K562 (cell line): ENCODE data around the gene HP1BP3. TPM values are rescaled to one million over a fixed set of nuclear protein-coding genes. Genes with fewer than 3 reads are reported as not detected.

Experiments used
- CBX3 ChIP-seq, 2 experiments: IDR thresholded peaks; 1 replicate in 1 of 2; 2 replicates in 1 of 2; pipeline ENCODE4 v1.6.1; 2012; ENCODE audit warnings: inconsistent platforms in 2 of 2, low read length in 2 of 2, borderline replicate concordance in 1 of 2, control low read depth in 1 of 2
- DACH1 ChIP-seq: fragments of 450-650 bp; IDR thresholded peaks from 2 replicates; pipeline ENCODE4 v1.6.1; 2018; ENCODE audit not compliant: partially characterized antibody
- HNRNPH1 ChIP-seq: fragments of 200-400 bp; formaldehyde crosslinking; optimal IDR thresholded peaks from 2 replicates; pipeline ENCODE3; 2017; ENCODE audit warnings: low read depth, mild to moderate bottlenecking, low read length, moderate library complexity
- L3MBTL2 ChIP-seq: fragments of 450-650 bp; IDR thresholded peaks from 2 replicates; pipeline ENCODE4 v1.6.1; 2016; ENCODE audit warnings: mild to moderate bottlenecking, moderate library complexity
- NCOA2 ChIP-seq, 2 experiments: fragments of 450-650 bp; IDR thresholded peaks; 2 replicates each; pipeline ENCODE4 v1.6.1; 2018; ENCODE audit warnings: mild to moderate bottlenecking in 2 of 2, moderate library complexity in 1 of 2; ENCODE audit not compliant: partially characterized antibody in 2 of 2
- NRF1 ChIP-seq, 2 experiments: fragments of 450-650 bp; IDR thresholded peaks in 1 of 2; conservative IDR thresholded peaks in 1 of 2; 2 replicates each; pipeline ENCODE4 v1.6.1; 2014; ENCODE audit warnings: mild to moderate bottlenecking in 2 of 2
- SMAD3 ChIP-seq: fragments of 450-650 bp; formaldehyde crosslinking; conservative IDR thresholded peaks from 2 replicates; pipeline ENCODE4 v1.4.0; 2020; ENCODE audit warnings: mild to moderate bottlenecking
- TGIF2 ChIP-seq: sonication (generic); formaldehyde crosslinking; IDR thresholded peaks from 2 replicates; pipeline ENCODE4 v1.8.1; 2022; ENCODE audit warnings: mild to moderate bottlenecking, missing genetic modification reagents, moderate library complexity
- ZNF165 ChIP-seq: fragments of 250-450 bp; sonication (Bioruptor Pico); IDR thresholded peaks from 2 replicates; pipeline ENCODE4 v1.4.0; 2020; ENCODE audit warnings: borderline replicate concordance
- polyA plus RNA-seq, 8 experiments: library from polyadenylated mRNA; depleted of rRNA in 4 of 8; stranded (reverse) in 5 of 8; unstranded in 3 of 8; fragments of >200 nt; fragmentation: Nextera tagmentation in 2 of 8; fragmentation: Illumina TruSeq in 1 of 8; extraction: Ambion mirVana in 2 of 8; extraction: Trizol in 1 of 8; gene quantifications; 2 replicates each; pipeline versions ENCODE4 v1.2.1 to v1.2.3, GENCODE V29; 2011 to 2014; ENCODE audit warnings: inconsistent platforms in 1 of 8, missing spikeins in 1 of 8
- total RNA-seq, 7 experiments: library from RNA; depleted of rRNA in 6 of 7; stranded (reverse); fragments of >200 nt in 6 of 7; fragmentation: Illumina TruSeq in 2 of 7; extraction: Trizol in 2 of 7; gene quantifications; 2 replicates each; pipeline versions ENCODE4 v1.2.1 to v1.2.3, GENCODE V29; 2011 to 2021; ENCODE audit warnings: low replicate concordance in 1 of 7
- TF ChIP-seq, protein P1 (sequence below), 2 experiments: fragments of 450-650 bp; IDR thresholded peaks; 2 replicates each; pipeline ENCODE4 v1.6.1; 2018; ENCODE audit warnings: mild to moderate bottlenecking in 2 of 2, low read depth in 1 of 2; ENCODE audit not compliant: partially characterized antibody in 2 of 2
- TF ChIP-seq, protein P2 (sequence below), 3 experiments: IDR thresholded peaks in 2 of 3; conservative IDR thresholded peaks in 1 of 3; 2 replicates each; pipeline ENCODE4 v1.5.1; 2011 to 2012; ENCODE audit warnings: low read length in 3 of 3, mild to moderate bottlenecking in 3 of 3, control low read depth in 2 of 3, improper control_type of control experiment in 1 of 3, inconsistent platforms in 1 of 3, low read depth in 1 of 3, mixed read lengths in 1 of 3, moderate library complexity in 1 of 3; ENCODE audit not compliant: insufficient read depth in 2 of 3
- TF ChIP-seq, protein P3 (sequence below): IDR thresholded peaks from 2 replicates; pipeline ENCODE4 v1.6.1; 2012; ENCODE audit warnings: low read depth, low read length, improper control_type of control experiment, borderline replicate concordance

Gene HP1BP3
- total and polyA plus RNA-seq, 9 of the 15 experiments (the other 6 are each of a cell fraction or from before 2014, with no cell fraction given), result 57.3 to 513 (median 240) TPM

DNA sequence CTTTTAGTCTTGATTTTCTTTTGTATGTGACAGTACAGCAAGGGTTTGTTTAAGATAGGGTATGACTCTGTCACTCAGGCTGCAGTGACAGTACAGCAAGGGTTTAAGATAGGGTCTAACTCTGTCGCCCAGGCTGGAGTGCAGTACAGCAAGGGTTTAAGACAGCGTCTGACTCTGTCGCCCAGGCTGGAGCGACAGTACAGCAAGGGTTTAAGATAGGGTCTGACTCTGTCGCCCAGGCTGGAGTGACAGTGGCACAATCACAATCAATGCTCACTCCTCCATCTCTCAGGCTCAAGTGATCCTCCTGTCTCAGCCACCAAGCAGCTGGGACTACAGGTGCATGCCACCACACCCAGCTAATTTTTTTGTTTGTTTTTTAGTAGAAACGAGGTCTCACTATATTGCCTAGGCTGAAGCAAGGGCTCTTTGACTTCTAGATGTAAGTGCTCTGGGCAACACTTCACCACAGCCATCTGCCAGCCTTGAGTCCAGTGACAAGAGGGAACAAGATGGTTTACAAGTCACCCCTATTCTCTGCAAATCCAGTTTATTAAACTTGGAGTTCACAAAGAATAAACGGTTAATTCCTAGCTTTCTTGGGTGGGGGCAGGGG lies 53.6 kb downstream of the HP1BP3 start (continued):
- TF ChIP-seq, protein P1, sequence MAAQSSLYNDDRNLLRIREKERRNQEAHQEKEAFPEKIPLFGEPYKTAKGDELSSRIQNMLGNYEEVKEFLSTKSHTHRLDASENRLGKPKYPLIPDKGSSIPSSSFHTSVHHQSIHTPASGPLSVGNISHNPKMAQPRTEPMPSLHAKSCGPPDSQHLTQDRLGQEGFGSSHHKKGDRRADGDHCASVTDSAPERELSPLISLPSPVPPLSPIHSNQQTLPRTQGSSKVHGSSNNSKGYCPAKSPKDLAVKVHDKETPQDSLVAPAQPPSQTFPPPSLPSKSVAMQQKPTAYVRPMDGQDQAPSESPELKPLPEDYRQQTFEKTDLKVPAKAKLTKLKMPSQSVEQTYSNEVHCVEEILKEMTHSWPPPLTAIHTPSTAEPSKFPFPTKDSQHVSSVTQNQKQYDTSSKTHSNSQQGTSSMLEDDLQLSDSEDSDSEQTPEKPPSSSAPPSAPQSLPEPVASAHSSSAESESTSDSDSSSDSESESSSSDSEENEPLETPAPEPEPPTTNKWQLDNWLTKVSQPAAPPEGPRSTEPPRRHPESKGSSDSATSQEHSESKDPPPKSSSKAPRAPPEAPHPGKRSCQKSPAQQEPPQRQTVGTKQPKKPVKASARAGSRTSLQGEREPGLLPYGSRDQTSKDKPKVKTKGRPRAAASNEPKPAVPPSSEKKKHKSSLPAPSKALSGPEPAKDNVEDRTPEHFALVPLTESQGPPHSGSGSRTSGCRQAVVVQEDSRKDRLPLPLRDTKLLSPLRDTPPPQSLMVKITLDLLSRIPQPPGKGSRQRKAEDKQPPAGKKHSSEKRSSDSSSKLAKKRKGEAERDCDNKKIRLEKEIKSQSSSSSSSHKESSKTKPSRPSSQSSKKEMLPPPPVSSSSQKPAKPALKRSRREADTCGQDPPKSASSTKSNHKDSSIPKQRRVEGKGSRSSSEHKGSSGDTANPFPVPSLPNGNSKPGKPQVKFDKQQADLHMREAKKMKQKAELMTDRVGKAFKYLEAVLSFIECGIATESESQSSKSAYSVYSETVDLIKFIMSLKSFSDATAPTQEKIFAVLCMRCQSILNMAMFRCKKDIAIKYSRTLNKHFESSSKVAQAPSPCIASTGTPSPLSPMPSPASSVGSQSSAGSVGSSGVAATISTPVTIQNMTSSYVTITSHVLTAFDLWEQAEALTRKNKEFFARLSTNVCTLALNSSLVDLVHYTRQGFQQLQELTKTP (IDR thresholded peaks at IDR 0.05; ENCODE audit: low read depth in 1 of 2, partially characterized antibody in 2 of 2), result peak in 1 of 2 experiments; percentile 27
- TF ChIP-seq NRF1 (conservative IDR thresholded peaks at IDR 0.05 in 1 of 2, IDR thresholded peaks at IDR 0.05 in 1 of 2) (peak in 1 of 2 experiments; percentile 15; a peak in 1 of 4 replicates), TGIF2 (no peak), NCOA2 (IDR thresholded peaks at IDR 0.05; ENCODE audit: partially characterized antibody in 2 of 2) (no peak), SMAD3 (CRISPR knock-in tag) (0 out of 2 replicates have a peak, but pooled peaks have one; percentile 33), CBX3 (IDR thresholded peaks at IDR 0.05; ENCODE audit: borderline replicate concordance in 1 of 2, low read length in 2 of 2) (0 out of 3 replicates have a peak, but pooled peaks of 1 of the 2 experiments have one; percentile 8), HNRNPH1 (no peak), L3MBTL2 (peak; percentile 34; the same call in 1 of the 2 replicates), ZNF165 (CRISPR knock-in tag) (no peak), DACH1 (peak; percentile 1)
- TF ChIP-seq, protein P2, sequence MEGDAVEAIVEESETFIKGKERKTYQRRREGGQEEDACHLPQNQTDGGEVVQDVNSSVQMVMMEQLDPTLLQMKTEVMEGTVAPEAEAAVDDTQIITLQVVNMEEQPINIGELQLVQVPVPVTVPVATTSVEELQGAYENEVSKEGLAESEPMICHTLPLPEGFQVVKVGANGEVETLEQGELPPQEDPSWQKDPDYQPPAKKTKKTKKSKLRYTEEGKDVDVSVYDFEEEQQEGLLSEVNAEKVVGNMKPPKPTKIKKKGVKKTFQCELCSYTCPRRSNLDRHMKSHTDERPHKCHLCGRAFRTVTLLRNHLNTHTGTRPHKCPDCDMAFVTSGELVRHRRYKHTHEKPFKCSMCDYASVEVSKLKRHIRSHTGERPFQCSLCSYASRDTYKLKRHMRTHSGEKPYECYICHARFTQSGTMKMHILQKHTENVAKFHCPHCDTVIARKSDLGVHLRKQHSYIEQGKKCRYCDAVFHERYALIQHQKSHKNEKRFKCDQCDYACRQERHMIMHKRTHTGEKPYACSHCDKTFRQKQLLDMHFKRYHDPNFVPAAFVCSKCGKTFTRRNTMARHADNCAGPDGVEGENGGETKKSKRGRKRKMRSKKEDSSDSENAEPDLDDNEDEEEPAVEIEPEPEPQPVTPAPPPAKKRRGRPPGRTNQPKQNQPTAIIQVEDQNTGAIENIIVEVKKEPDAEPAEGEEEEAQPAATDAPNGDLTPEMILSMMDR (IDR thresholded peaks at IDR 0.05 in 2 of 3, conservative IDR thresholded peaks at IDR 0.05 in 1 of 3; ENCODE audit: insufficient read depth in 2 of 3, low read depth in 1 of 3, low read length in 3 of 3), result 0 out of 6 replicates have a peak, but pooled peaks of 1 of the 3 experiments have one; percentile 2
- TF ChIP-seq, protein P3, sequence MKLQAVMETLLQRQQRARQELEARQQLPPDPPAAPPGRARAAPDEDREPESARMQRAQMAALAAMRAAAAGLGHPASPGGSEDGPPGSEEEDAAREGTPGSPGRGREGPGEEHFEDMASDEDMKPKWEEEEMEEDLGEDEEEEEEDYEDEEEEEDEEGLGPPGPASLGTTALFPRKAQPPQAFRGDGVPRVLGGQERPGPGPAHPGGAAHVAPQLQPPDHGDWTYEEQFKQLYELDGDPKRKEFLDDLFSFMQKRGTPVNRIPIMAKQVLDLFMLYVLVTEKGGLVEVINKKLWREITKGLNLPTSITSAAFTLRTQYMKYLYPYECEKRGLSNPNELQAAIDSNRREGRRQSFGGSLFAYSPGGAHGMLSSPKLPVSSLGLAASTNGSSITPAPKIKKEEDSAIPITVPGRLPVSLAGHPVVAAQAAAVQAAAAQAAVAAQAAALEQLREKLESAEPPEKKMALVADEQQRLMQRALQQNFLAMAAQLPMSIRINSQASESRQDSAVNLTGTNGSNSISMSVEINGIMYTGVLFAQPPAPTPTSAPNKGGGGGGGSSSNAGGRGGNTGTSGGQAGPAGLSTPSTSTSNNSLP, result no peak
